ENCODE measurements around the gene PKD2L2. TPM values are rescaled to one million over a fixed set of nuclear protein-coding genes. Genes with fewer than 3 reads are reported as not detected.
"Not testable (repeated sequence)": the region's sequence is repeated elsewhere in the genome, so short reads cannot be mapped to it uniquely, and the experiment has no call there.

Gene PKD2L2
- total RNA-seq, 1 donor from 2014 or later: not detected

DNA sequence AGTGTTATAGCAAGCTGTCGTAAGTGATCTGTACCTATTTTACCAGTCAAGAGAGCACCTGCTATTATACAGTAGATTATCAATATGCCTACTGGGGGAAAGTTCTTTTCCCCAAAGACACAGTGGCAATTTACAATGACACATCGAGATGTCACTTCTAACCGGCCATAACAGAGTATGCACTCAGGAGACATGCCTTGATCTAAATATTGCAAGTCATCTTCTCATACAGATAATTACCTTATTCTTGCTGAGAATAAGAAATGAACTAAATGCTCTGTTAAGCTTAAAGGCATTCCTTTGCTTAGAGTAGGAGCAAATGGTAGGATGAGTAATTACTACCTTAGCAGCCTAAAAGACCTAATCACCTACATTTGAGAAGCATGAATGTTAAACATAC lies 71.6 kb downstream of the PKD2L2 start:
- no peaks in the 10 kb centered on the region for H3K9me3 Mint-ChIP-seq
- DNase-seq (ENCODE audit: low read depth, low spot score): no peak
- H3K27ac Mint-ChIP-seq (ENCODE audit: unreplicated experiment): no peak overlapping the region
- H3K4me1 Mint-ChIP-seq: peaks cover 5% of the 10 kb centered on the region
- H3K4me3 Mint-ChIP-seq: no peak overlapping the region
- no peak for TF ChIP-seq CTCF (conservative IDR thresholded peaks at IDR 0.05)
- H3K27me3 Mint-ChIP-seq (ENCODE audit: low read depth): no peaks in the 10 kb centered on the region
- peaks cover 8% of the 10 kb centered on the region for H3K36me3 Mint-ChIP-seq (ENCODE audit: low read depth)

DNA sequence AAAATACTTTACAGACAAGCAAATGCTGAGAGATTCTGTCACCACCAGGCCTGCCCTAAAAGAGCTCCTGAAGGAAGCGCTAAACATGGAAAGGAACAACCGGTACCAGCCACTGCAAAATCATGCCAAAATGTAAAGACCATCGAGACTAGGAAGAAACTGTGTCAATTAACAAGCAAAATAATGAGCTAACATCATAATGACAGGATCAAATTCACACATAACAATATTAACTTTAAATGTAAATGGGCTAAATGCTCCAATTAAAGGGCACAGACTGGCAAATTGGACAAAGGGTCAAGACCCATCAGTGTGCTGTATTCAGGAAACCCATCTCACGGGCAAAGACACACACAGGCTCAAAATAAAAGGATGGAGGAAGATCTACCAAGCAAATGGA lies 81.1 kb downstream of the PKD2L2 start:
- H3K4me3 Mint-ChIP-seq; DNase-seq (ENCODE audit: low read depth, low spot score); H3K27ac Mint-ChIP-seq (ENCODE audit: unreplicated experiment); H3K4me1 Mint-ChIP-seq; H3K9me3 Mint-ChIP-seq; H3K27me3 Mint-ChIP-seq (ENCODE audit: low read depth): not testable (repeated sequence)
- peaks cover 33% of the 10 kb centered on the region for H3K36me3 Mint-ChIP-seq (ENCODE audit: low read depth)

GRCh38 chr5:137975208-137975607 lies 86.0 kb downstream of the PKD2L2 start:
- no peak for TF ChIP-seq CTCF (conservative IDR thresholded peaks at IDR 0.05)
- Mint-ChIP-seq H3K4me1 (no peaks in the 10 kb centered on the region), H3K9me3 (peaks cover 10% of the 10 kb centered on the region), H3K36me3 (ENCODE audit: low read depth) (peaks cover 41% of the 10 kb centered on the region), H3K27ac (ENCODE audit: unreplicated experiment) (no peak overlapping the region), H3K4me3 (no peak overlapping the region), H3K27me3 (ENCODE audit: low read depth) (no peaks in the 10 kb centered on the region)
- DNase-seq (ENCODE audit: low read depth, low spot score): no peak

DNA sequence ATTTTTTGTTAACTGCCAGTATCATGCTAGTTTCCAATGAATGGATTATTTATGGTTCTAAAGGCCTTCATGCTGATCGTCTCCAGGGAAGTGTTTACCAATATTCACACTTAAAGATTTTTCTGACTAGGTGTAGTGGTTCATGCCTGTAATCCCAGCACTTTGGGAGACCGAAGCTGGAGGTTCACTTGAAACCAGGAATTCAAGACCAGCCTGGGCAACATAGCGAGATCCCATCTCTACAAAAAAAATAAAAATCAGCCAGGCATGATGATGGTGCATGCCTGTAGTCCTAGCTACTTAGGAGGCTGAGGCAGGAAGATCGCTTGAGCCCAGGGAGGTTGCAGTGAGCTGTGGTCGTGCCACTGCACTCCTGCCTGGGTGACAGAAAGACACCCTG lies 100.2 kb downstream of the PKD2L2 start:
- H3K4me3 Mint-ChIP-seq: no peak overlapping the region
- no peak for DNase-seq (ENCODE audit: low read depth, low spot score)
- no peak for TF ChIP-seq CTCF (conservative IDR thresholded peaks at IDR 0.05)
- H3K9me3 Mint-ChIP-seq: no peaks in the 10 kb centered on the region
- no peak overlapping the region for H3K27ac Mint-ChIP-seq (ENCODE audit: unreplicated experiment)
- H3K36me3 Mint-ChIP-seq (ENCODE audit: low read depth): peaks cover 4% of the 10 kb centered on the region
- peaks cover 2% of the 10 kb centered on the region for H3K4me1 Mint-ChIP-seq
- no peaks in the 10 kb centered on the region for H3K27me3 Mint-ChIP-seq (ENCODE audit: low read depth)

Other genes starting within 250 kb of the PKD2L2 start
- gene KLHL3, start 153.4 kb upstream of the PKD2L2 start, total RNA-seq: 9.4 and 11.8 TPM in 2 replicates
- 99.0 and 102 TPM in 2 replicates for gene HNRNPA0, start 135.1 kb upstream of the PKD2L2 start, total RNA-seq
- not detected in 2 replicates for gene MYOT, start 21.6 kb upstream of the PKD2L2 start, total RNA-seq
- gene FAM13B, start 143.6 kb downstream of the PKD2L2 start, total RNA-seq: 47.1 and 49.1 TPM in 2 replicates
- gene WNT8A, start 194.6 kb downstream of the PKD2L2 start, total RNA-seq: not detected in 2 replicates
- 6.3 and 8.4 TPM in 2 replicates for gene NME5, start 250.0 kb downstream of the PKD2L2 start, total RNA-seq